Thoracic aorta (tissue), 2 donors: ENCODE results near the gene NTRK3. TPM values are rescaled to one million over a fixed set of nuclear protein-coding genes. Genes with fewer than 3 reads are reported as not detected.

ENCODE experiments used
- ATAC-seq: fragments of 150-250 bp; one replicate; pipeline ENCODE4 v1.8.0; 2017; ENCODE audit warnings: low read depth; ENCODE audit not compliant: insufficient number of reproducible peaks, low FRiP score
- DNase-seq: peaks from one replicate; pipeline ENCODE4 v3.0.0-alpha.2; 2020; ENCODE audit warnings: low spot score
- H3K27ac ChIP-seq, 2 donors: fragments of 200-600 bp; sonication (generic); 1 replicate in 1 of 2; 2 replicates in 1 of 2; pipeline ENCODE4 v1.5.1; 2016; ENCODE audit warnings: mild to moderate bottlenecking in 2 of 2, moderate library complexity in 2 of 2
- H3K27me3 ChIP-seq: fragments of 200-600 bp; sonication (generic); replicated peaks from 2 replicates; pipeline ENCODE4 v1.6.0; 2016; ENCODE audit warnings: mild to moderate bottlenecking; ENCODE audit not compliant: insufficient read depth
- H3K36me3 ChIP-seq: fragments of 200-600 bp; sonication (generic); one replicate; pipeline ENCODE4 v1.5.1; 2016
- H3K4me1 ChIP-seq, 2 donors: fragments of 200-600 bp; sonication (generic); 1 replicate in 1 of 2; 2 replicates in 1 of 2; pipeline versions ENCODE4 v1.5.1 to v1.6.0; 2016; ENCODE audit warnings: low read depth in 2 of 2, mild to moderate bottlenecking in 1 of 2; ENCODE audit not compliant: control insufficient read depth in 1 of 2
- H3K4me3 ChIP-seq: fragments of 200-600 bp; sonication (generic); 2 replicates; pipeline ENCODE4 v1.5.1; 2016; ENCODE audit warnings: mild to moderate bottlenecking
- H3K9me3 ChIP-seq: fragments of 200-600 bp; sonication (generic); 2 replicates; pipeline ENCODE4 v1.5.1; 2016
- total RNA-seq, 2 donors: library from RNA; depleted of rRNA; stranded (reverse); fragments of >200 nt; gene quantifications; one replicate each; pipeline versions ENCODE4 v1.1.0 to v1.2.3, GENCODE V29; 2016
- TF ChIP-seq, protein P1 (sequence below): fragments of 200-600 bp; sonication (generic); IDR thresholded peaks from one replicate; pipeline ENCODE4 v1.5.1; 2019; ENCODE audit warnings: antibody characterized with exemption

The NTRK3 gene
- total RNA-seq, 2 donors from 2014 or later = 84.9 to 87.3 TPM

- Histone ChIP-seq H3K27ac (no peak overlapping the region), H3K27me3 (no peaks in the 10 kb centered on the region), H3K36me3 (no peaks in the 10 kb centered on the region), H3K4me3 (no peak overlapping the region), H3K9me3 (no peaks in the 10 kb centered on the region), H3K4me1 (peaks cover 34 to 55% of the 10 kb centered on the region in 2 donors)
- ATAC-seq (no peak), DNase-seq (no peak)
- TF ChIP-seq, protein P1, sequence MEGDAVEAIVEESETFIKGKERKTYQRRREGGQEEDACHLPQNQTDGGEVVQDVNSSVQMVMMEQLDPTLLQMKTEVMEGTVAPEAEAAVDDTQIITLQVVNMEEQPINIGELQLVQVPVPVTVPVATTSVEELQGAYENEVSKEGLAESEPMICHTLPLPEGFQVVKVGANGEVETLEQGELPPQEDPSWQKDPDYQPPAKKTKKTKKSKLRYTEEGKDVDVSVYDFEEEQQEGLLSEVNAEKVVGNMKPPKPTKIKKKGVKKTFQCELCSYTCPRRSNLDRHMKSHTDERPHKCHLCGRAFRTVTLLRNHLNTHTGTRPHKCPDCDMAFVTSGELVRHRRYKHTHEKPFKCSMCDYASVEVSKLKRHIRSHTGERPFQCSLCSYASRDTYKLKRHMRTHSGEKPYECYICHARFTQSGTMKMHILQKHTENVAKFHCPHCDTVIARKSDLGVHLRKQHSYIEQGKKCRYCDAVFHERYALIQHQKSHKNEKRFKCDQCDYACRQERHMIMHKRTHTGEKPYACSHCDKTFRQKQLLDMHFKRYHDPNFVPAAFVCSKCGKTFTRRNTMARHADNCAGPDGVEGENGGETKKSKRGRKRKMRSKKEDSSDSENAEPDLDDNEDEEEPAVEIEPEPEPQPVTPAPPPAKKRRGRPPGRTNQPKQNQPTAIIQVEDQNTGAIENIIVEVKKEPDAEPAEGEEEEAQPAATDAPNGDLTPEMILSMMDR = peak; percentile 46
These were observed 12.4 kb downstream of the NTRK3 start for GRCh38 chr15:88243895-88244787.

GRCh38 chr15:88242586-88243555 is 13.7 kb downstream of the NTRK3 start:
- no peak for ATAC-seq
- TF ChIP-seq, protein P1 = no peak
- H3K27ac ChIP-seq = no peak overlapping the region
- H3K4me3 ChIP-seq = no peak overlapping the region
- H3K36me3 ChIP-seq = no peaks in the 10 kb centered on the region
- peaks cover 34 to 55% of the 10 kb centered on the region in 2 donors for H3K4me1 ChIP-seq
- no peak for DNase-seq
- H3K9me3 ChIP-seq = no peaks in the 10 kb centered on the region
- H3K27me3 ChIP-seq = no peaks in the 10 kb centered on the region

DNA sequence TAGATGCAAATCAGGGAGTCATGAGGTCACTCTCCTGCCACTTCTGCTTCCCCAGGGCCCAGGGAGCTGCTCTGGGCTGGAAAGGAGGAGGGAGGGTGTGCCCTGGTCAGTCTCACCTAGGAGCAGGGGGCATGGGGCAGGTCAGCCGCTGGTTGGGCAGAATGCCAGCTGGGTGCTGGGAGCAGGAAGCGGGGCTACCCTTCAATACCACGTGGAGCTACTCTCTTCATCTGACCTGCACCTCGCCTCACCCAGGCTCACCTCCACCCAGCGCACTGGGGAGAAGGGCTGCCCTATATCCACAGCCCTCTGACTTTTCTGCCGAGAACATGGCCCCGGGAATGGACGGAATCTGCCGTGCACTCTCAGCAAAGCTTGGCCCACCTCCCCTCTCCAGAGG is 15.1 kb downstream of the NTRK3 start:
- no peak for ATAC-seq
- DNase-seq = no peak
- TF ChIP-seq, protein P1 = no peak

GRCh38 chr15:88241060-88241459 is 15.5 kb downstream of the NTRK3 start:
- Histone ChIP-seq H3K36me3 (no peaks in the 10 kb centered on the region), H3K9me3 (no peaks in the 10 kb centered on the region), H3K4me1 (peaks cover 21 to 47% of the 10 kb centered on the region in 2 donors), H3K4me3 (no peak overlapping the region), H3K27me3 (no peaks in the 10 kb centered on the region), H3K27ac (no peak overlapping the region)
- no peak for ATAC-seq
- TF ChIP-seq, protein P1 = no peak
- DNase-seq = no peak

More for the DNA sequence above, 15.1 kb downstream of the NTRK3 start:
- no peak overlapping the region for H3K27ac ChIP-seq
- H3K27me3 ChIP-seq = no peaks in the 10 kb centered on the region
- H3K4me3 ChIP-seq = no peak overlapping the region
- no peaks in the 10 kb centered on the region for H3K9me3 ChIP-seq
- H3K4me1 ChIP-seq = peaks cover 23 to 49% of the 10 kb centered on the region in 2 donors
- no peaks in the 10 kb centered on the region for H3K36me3 ChIP-seq

GRCh38 chr15:88239594-88239993 is 16.9 kb downstream of the NTRK3 start:
- DNase-seq = no peak
- H3K9me3 ChIP-seq = no peaks in the 10 kb centered on the region
- H3K4me1 ChIP-seq = peaks cover 21 to 51% of the 10 kb centered on the region in 2 donors
- H3K27ac ChIP-seq = peak overlapping the region; percentile 70 to 91
- TF ChIP-seq, protein P1 = no peak
- H3K36me3 ChIP-seq = no peaks in the 10 kb centered on the region
- H3K27me3 ChIP-seq = no peaks in the 10 kb centered on the region
- H3K4me3 ChIP-seq = no peak overlapping the region
- no peak for ATAC-seq
